IMR-90 (cell line): ENCODE measurements around the gene FTO. TPM values are rescaled to one million over a fixed set of nuclear protein-coding genes. Genes with fewer than 3 reads are reported as not detected.
A peak's percentile ranks its signal among the peaks of the same experiment; 100 is the strongest.

Experiments
- ATAC-seq: fragments of 200-7000 bp; cut with Tn5 transposase; 2 replicates; pipeline ENCODE4 v1.9.1; 2020; ENCODE audit warnings: low read depth, mild to moderate bottlenecking, moderate library complexity
- BruUV-seq: library from RNA; stranded (reverse); fragments of 400-500 nt; replicated peaks from 2 replicates; lab custom pipeline; 2021; lab: Mats Ljungman, UMichigan
- CTCF ChIA-PET: fragments of 300-600 bp; formaldehyde crosslinking; extraction: SDS; loops from one replicate; lab custom pipeline; 2021; ENCODE audit warnings: antibody characterized with exemption; lab: Yijun Ruan, JAX
- POLR2A ChIA-PET: fragments of 300-600 bp; sonication (Branson Sonifier 250); formaldehyde crosslinking; loops from one replicate; lab custom pipeline; 2022; ENCODE audit warnings: antibody characterized with exemption; ENCODE audit not compliant: unreplicated experiment; lab: Charles Lee
- DNase-seq: peaks from one replicate; pipeline ENCODE4 v3.0.0; 2013
- H2AFZ ChIP-seq: replicated peaks from 2 replicates; pipeline ENCODE3; 2013; ENCODE audit warnings: low read length, mild to moderate bottlenecking; ENCODE audit not compliant: poor library complexity
- H2AK5ac ChIP-seq: 2 replicates; pipeline ENCODE4 v1.6.1; 2013; ENCODE audit warnings: low read depth, low read length, inconsistent platforms
- H2AK9ac ChIP-seq: replicated peaks from 2 replicates; pipeline ENCODE3; 2013; ENCODE audit warnings: mild to moderate bottlenecking, low read depth, low read length, moderate library complexity; ENCODE audit not compliant: poor library complexity
- H2BK120ac ChIP-seq: 2 replicates; pipeline ENCODE4 v1.6.1; 2013; ENCODE audit warnings: low read depth, low read length, inconsistent platforms
- H2BK15ac ChIP-seq: 3 replicates; pipeline ENCODE4 v1.6.1; 2013; ENCODE audit warnings: low read depth, low read length, inconsistent platforms
- H2BK20ac ChIP-seq: 2 replicates; pipeline ENCODE4 v1.6.1; 2013; ENCODE audit warnings: low read depth, mild to moderate bottlenecking, inconsistent platforms, low read length, moderate library complexity
- H2BK5ac ChIP-seq: 2 replicates; pipeline ENCODE4 v1.6.1; 2013; ENCODE audit warnings: mild to moderate bottlenecking, low read depth, low read length, inconsistent platforms; ENCODE audit not compliant: poor library complexity, severe bottlenecking
- H3K14ac ChIP-seq: replicated peaks from 2 replicates; pipeline ENCODE4 v1.6.1; 2013; ENCODE audit warnings: low read depth, low read length, inconsistent platforms
- H3K18ac ChIP-seq: 2 replicates; pipeline ENCODE4 v1.6.1; 2013; ENCODE audit warnings: low read depth, low read length, control low read depth
- H3K23ac ChIP-seq: 2 replicates; pipeline ENCODE4 v1.6.1; 2013; ENCODE audit warnings: low read depth, low read length, inconsistent platforms
- H3K27ac ChIP-seq: 2 replicates; pipeline ENCODE4 v1.5.1; 2013; ENCODE audit warnings: mild to moderate bottlenecking, control low read depth, low read length; ENCODE audit not compliant: insufficient read depth
- H3K27me3 ChIP-seq: 2 replicates; pipeline ENCODE4 v1.6.1; 2013; ENCODE audit warnings: low read length; ENCODE audit not compliant: control insufficient read depth, insufficient read depth
- H3K36me3 ChIP-seq: 2 replicates; pipeline ENCODE4 v1.6.1; 2013; ENCODE audit warnings: low read length, mixed read lengths; ENCODE audit not compliant: control insufficient read depth, insufficient read depth
- H3K4ac ChIP-seq: 2 replicates; pipeline ENCODE4 v1.6.1; 2013; ENCODE audit warnings: low read depth, low read length, inconsistent platforms
- H3K4me1 ChIP-seq: 2 replicates; pipeline ENCODE4 v1.6.1; 2013; ENCODE audit warnings: low read length, mixed read lengths; ENCODE audit not compliant: control insufficient read depth, insufficient read depth
- H3K4me2 ChIP-seq: 2 replicates; pipeline ENCODE4 v1.6.1; 2013; ENCODE audit warnings: low read depth, mild to moderate bottlenecking, control low read depth, low read length, moderate library complexity
- H3K4me3 ChIP-seq: 2 replicates; pipeline ENCODE4 v1.5.1; 2013; ENCODE audit warnings: low read depth, mild to moderate bottlenecking, control low read depth, low read length, moderate library complexity; ENCODE audit not compliant: insufficient read depth
- H3K56ac ChIP-seq: 2 replicates; pipeline ENCODE4 v1.6.1; 2013; ENCODE audit warnings: low read length, inconsistent platforms; ENCODE audit not compliant: insufficient read depth; ENCODE audit errors: extremely low read depth
- H3K79me1 ChIP-seq, 2 experiments: 2 replicates each; pipeline ENCODE4 v1.6.1; 2013; ENCODE audit warnings: low read length in 2 of 2, inconsistent platforms in 1 of 2, low read depth in 1 of 2
- H3K9ac ChIP-seq: 2 replicates; pipeline ENCODE4 v1.6.1; 2013; ENCODE audit warnings: low read depth, low read length, control low read depth
- H3K9me1 ChIP-seq: 2 replicates; pipeline ENCODE4 v1.6.1; 2013; ENCODE audit warnings: low read length, inconsistent platforms; ENCODE audit not compliant: insufficient read depth
- H3K9me3 ChIP-seq: 2 replicates; pipeline ENCODE4 v1.6.1; 2013; ENCODE audit warnings: low read length; ENCODE audit not compliant: control insufficient read depth, insufficient read depth
- H4K20me1 ChIP-seq: 2 replicates; pipeline ENCODE4 v1.6.1; 2013; ENCODE audit warnings: low read length, inconsistent platforms; ENCODE audit not compliant: insufficient read depth
- H4K5ac ChIP-seq: 2 replicates; pipeline ENCODE4 v1.6.1; 2013; ENCODE audit warnings: mild to moderate bottlenecking, low read depth, low read length, control low read depth
- H4K8ac ChIP-seq, 2 experiments: 2 replicates each; pipeline ENCODE4 v1.6.1; 2013; ENCODE audit warnings: low read depth in 2 of 2, low read length in 2 of 2, control low read depth in 1 of 2, inconsistent platforms in 1 of 2
- H4K91ac ChIP-seq: 2 replicates; pipeline ENCODE4 v1.6.1; 2013; ENCODE audit warnings: low read depth, low read length, inconsistent platforms; ENCODE audit not compliant: insufficient read depth
- FOS ChIP-seq: fragments of 150-350 bp; IDR thresholded peaks from 2 replicates; pipeline ENCODE4 v1.6.1; 2016; ENCODE audit warnings: low read depth, low read length
- MXI1 ChIP-seq: IDR thresholded peaks from 2 replicates; pipeline ENCODE4 v1.6.1; 2012; ENCODE audit warnings: low read depth, mild to moderate bottlenecking, low read length, moderate library complexity, borderline replicate concordance
- RCOR1 ChIP-seq: IDR thresholded peaks from 2 replicates; pipeline ENCODE4 v1.6.1; 2012; ENCODE audit warnings: mild to moderate bottlenecking, low read length, improper control_type of control experiment; ENCODE audit not compliant: insufficient replicate concordance
- WGBS, 2 experiments: methylation state at CpG; one replicate each; pipeline versions ENCODE4 v1.1.5 to v1.1.7; 2013; ENCODE audit warnings: missing lambda C conversion rate in 2 of 2; ENCODE audit not compliant: insufficient read length in 1 of 2; ENCODE audit errors: extremely low coverage in 2 of 2; 5-methylcytosine and 5-hydroxymethylcytosine counted together
- dilution Hi-C: fragments of 300-500 bp; cut with HindIII; formaldehyde crosslinking; loops from one replicate; pipeline ENCODE4 v1.14.3; 2018; ENCODE audit warnings: low sequenced_read_pairs; ENCODE audit not compliant: unreplicated experiment
- in situ Hi-C: fragments of 300-500 bp; cut with MboI; formaldehyde crosslinking; loops from 3 replicates; pipeline ENCODE4 v1.14.3; 2019; ENCODE audit warnings: low sequenced_read_pairs, inconsistent platforms, mixed read lengths
- intact Hi-C: fragments of 100-400 bp; cut with micrococcal nuclease; formaldehyde crosslinking; loops from 2 replicates; pipeline ENCODE4 v1.10.0; 2022
- polyA plus RNA-seq, 3 experiments: library from polyadenylated mRNA; depleted of rRNA; stranded (reverse); fragments of >200 nt; gene quantifications; 2 replicates each; pipeline ENCODE4 v1.2.3, GENCODE V29; 2012; ENCODE audit warnings: low replicate concordance in 1 of 3
- total RNA-seq: library from RNA; depleted of rRNA; stranded (reverse); fragments of >200 nt; gene quantifications from 2 replicates; pipeline ENCODE4 v1.2.3, GENCODE V29; 2012

FTO gene
- total and polyA plus RNA-seq, 2 of the 4 experiments (the other 2 are of a cell fraction): 70.3 to 132 TPM

GRCh38 chr16:54077050-54077821, 373.3 kb downstream of the FTO start:
- H4K8ac ChIP-seq: 0 out of 4 replicates have a peak overlapping the region, but pooled peaks of 1 of the 2 experiments have one; percentile 47
- H4K5ac ChIP-seq: no peak overlapping the region
- H2BK15ac ChIP-seq: peak overlapping the region; percentile 19; the same call in 1 of the 3 replicates
- no peak overlapping the region for H2AK9ac ChIP-seq
- H3K4me2 ChIP-seq: no peak overlapping the region
- peak overlapping the region; percentile 23; the same call in 1 of the 2 replicates for H4K91ac ChIP-seq
- no peaks in the 10 kb centered on the region for H3K27me3 ChIP-seq
- TF ChIP-seq FOS: peak; percentile 60
- TF ChIP-seq RCOR1: peak; percentile 51
- TF ChIP-seq MXI1: no peak
- dilution Hi-C loops: no loop called here
- no peak overlapping the region for H2BK5ac ChIP-seq
- H3K23ac ChIP-seq: no peak overlapping the region
- intact Hi-C loops: no loop called here
- no peak overlapping the region for H3K4me3 ChIP-seq
- peaks cover 8% of the 10 kb centered on the region; the same call in 1 of the 2 replicates for H3K9me1 ChIP-seq
- H2AFZ ChIP-seq: peak overlapping the region; percentile 48
- H3K4ac ChIP-seq: peak overlapping the region; percentile 24
- 0 out of 4 replicates have a peak, but pooled peaks cover 0 to 4% of the 10 kb centered on the region in 2 experiments for H3K79me1 ChIP-seq
- H3K14ac ChIP-seq: no peak overlapping the region
- H2BK120ac ChIP-seq: no peak overlapping the region; the same call in 1 of the 2 replicates
- BruUV-seq: no TSS peak
- no peak overlapping the region for H3K9ac ChIP-seq
- no peaks in the 10 kb centered on the region for H3K9me3 ChIP-seq
- peaks cover 7% of the 10 kb centered on the region; the same call in 1 of the 2 replicates for H3K4me1 ChIP-seq
- no peaks in the 10 kb centered on the region for H4K20me1 ChIP-seq
- ATAC-seq (peak; percentile 56), DNase-seq (peak; percentile 81)
- CTCF ChIA-PET: interaction anchor here (0.8 kb wide), 1 partner anchor 50 kb away, joined by 3 read pairs; no protein-coding TSS in a partner anchor
- 0 out of 2 replicates have a peak overlapping the region, but pooled peaks have one; percentile 9 for H2BK20ac ChIP-seq
- peak overlapping the region; percentile 30; the same call in 1 of the 2 replicates for H2AK5ac ChIP-seq
- no peak overlapping the region for H3K18ac ChIP-seq
- in situ Hi-C loops: no loop called here
- no peaks in the 10 kb centered on the region for H3K36me3 ChIP-seq
- WGBS, 2 experiments: 68% methylated on average over 3 of the region's 9 CpGs; no CpG with 5 or more reads in 1 of the 2 experiments
- POLR2A ChIA-PET: no interaction called here
- no peak overlapping the region for H3K27ac ChIP-seq
- no peak overlapping the region for H3K56ac ChIP-seq
